Kidney capillary endothelial cell (primary cell): ENCODE data around the gene CCDC196.

Experiments
- DNase-seq: peaks from one replicate; pipeline ENCODE4 v3.0.0-alpha.2; 2018; ENCODE audit warnings: low spot score

The CCDC196 gene, protein sequence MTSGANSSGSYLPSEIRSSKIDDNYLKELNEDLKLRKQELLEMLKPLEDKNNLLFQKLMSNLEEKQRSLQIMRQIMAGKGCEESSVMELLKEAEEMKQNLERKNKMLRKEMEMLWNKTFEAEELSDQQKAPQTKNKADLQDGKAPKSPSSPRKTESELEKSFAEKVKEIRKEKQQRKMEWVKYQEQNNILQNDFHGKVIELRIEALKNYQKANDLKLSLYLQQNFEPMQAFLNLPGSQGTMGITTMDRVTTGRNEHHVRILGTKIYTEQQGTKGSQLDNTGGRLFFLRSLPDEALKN

GRCh38 chr14:66485910-66486421 lies at the start of gene CCDC196:
TSS of gene CCDC196 (plus strand) at chr14:66486371. CDS start at chr14:66486503, 132 bp downstream.
- DNase-seq, result no peak

GRCh38 chr14:66440801-66441200 lies 45.4 kb upstream of the CCDC196 start:
- DNase-seq, result no peak

- DNase-seq, result no peak
Observed at GRCh38 chr14:66442953-66443571, 43.1 kb upstream of the CCDC196 start.

GRCh38 chr14:66443785-66444184 lies 42.4 kb upstream of the CCDC196 start:
- no peak for DNase-seq

GRCh38 chr14:66444271-66444927 lies 41.8 kb upstream of the CCDC196 start:
- no peak for DNase-seq

DNA sequence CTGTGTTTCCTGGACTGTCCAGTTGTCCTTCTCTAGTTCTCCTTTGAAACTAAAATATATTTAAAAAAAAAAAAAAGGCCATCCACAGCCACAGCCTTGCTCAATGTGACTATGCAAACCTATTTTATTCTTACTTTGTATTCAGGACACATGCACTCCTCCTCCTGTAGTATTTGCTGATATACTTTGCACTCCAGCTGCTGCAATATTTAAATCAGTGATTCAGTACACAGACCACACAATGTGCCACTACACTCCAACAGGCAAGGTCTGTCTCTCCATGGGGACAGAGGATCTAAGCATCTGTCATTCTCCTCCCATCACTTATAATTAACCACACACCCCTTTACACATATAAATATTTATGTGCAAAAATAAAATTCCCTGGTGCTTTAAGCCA lies 40.2 kb upstream of the CCDC196 start:
- DNase-seq, result no peak

DNA sequence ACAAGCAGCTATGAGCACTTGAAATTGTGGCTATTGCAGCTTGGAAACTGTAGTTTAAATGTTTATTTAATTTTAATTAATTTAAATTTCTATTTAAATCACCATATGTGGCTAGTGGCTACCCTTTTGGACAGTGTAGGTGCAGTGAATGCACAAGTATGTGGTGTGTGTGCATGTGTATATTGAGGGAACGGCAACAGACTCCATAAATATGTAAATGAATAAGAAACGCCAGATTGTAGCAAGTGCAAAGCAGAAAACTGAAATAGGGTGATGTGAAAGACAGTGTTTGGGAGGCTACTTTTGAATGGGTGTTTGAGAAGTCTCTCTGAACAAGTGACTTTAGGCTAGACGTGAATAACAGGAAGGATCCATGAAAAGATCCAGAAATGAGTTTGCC lies 32.7 kb upstream of the CCDC196 start:
- DNase-seq, result no peak

- DNase-seq, result no peak
Observed at GRCh38 chr14:66459603-66460002, 26.6 kb upstream of the CCDC196 start.

DNA sequence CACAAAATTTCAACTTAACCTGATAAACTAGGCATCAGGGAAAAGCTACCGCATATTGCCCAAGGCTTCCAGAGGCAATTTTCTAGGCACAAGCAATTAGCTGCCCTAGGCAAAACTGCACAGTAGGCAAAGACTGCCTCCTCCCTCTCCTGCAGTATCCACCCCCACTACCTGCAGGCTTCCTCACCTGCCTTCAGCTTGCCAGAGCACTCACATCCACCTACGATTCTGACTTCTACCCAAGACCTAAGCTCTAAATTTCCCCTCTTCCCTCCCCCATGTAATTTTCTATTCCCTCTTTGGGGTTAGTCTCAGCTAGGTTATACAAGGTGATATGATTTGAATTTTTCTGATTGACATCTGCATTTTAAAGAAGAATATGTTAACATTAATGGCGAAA lies 21.9 kb upstream of the CCDC196 start:
- DNase-seq, result no peak

DNA sequence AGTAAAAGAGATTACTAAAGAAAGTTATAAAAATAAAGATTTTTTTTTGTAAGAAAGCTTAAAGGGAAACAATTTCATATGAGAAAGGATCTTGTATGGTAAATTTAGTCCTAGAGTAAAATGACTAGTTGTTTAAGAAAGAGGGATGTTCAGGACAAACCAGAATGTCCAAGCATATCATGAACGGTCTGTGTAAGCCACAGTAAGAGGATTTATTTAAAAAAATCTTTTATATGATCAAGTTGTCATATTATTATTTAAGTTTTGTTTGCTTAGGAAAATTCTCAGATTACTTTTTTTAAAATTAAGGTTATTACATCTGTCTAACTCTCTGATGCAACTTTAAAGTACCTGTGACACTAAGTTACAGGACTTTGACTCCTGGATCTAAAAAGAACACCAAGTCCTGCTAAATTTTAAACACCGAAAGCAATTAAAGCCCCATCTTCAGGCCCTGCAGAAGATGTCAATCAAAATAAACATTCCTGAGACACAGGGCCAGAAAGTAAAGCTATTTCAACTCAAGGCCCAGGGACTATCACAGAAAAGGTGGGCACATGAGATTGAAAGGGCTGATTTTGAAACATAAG lies 17.3 kb upstream of the CCDC196 start:
- DNase-seq, result no peak

- DNase-seq, result no peak
Observed at GRCh38 chr14:66471584-66471983, 14.6 kb upstream of the CCDC196 start.

DNA sequence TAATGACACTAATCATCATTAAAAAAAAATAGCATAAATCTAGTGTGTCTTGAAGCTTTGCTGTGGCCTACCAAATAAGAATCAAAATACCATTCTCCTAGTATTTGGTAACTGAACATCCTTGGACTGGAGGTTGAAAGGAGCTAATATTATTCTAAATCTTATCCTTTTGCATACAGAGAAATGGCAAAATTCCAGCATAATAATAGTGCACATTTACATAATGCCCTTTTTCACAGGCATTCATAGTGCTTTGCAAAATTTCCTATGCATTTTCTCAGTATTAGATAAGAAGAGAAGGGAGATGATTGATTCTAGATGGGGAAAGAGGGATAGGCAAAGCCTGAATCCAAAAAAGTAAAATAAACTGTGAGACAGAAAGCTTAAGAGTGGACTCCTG lies 13.9 kb upstream of the CCDC196 start:
- DNase-seq, result no peak

- DNase-seq, result no peak
Observed at GRCh38 chr14:66473223-66473622, 12.9 kb upstream of the CCDC196 start.

GRCh38 chr14:66476964-66477363 lies 9.2 kb upstream of the CCDC196 start:
- DNase-seq, result peak; percentile 2

DNA sequence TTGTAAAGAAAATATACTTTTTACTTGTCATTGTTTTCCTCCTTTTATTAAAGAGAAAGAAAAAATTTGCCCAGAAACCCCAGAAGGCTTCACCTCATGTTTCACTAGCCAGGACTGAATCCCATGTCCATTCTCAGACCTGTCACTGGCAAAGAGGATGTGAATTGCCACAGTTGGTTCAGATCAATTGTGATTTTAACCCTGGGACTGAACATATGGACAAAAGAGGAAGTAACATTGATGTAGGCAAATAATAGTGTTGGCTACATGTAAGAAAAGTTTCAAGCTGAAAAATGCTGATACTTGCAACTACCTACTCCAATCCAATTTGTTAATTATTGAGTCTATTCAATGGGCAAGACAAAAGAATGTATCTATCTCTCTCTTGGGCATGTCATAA lies 8.6 kb upstream of the CCDC196 start:
- DNase-seq, result no peak

GRCh38 chr14:66482873-66483272 lies 3.3 kb upstream of the CCDC196 start:
- DNase-seq, result no peak

GRCh38 chr14:66483322-66483721 lies 2.8 kb upstream of the CCDC196 start:
- no peak for DNase-seq

DNA sequence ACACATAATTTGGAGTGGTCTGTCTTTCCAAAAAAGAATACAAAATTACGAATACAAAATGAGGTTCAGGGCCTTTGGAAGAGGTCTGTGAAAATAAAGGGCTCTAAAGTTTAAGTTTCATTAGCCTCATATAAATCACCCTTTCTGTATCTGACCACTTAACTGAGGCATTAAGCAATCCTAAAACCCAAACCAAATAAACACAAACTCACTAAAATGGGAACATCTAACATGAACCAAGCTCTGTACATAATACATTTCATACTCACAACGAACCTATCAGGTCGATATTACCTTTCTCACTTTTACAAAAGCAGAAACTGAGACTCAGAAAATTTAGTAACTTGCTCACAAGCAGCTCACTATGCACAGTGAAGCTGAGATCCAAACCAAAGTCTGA lies 1.1 kb upstream of the CCDC196 start:
- DNase-seq, result no peak

GRCh38 chr14:66487164-66487563 lies 993 bp downstream of the CCDC196 start:
- no peak for DNase-seq

- DNase-seq, result no peak
Observed at GRCh38 chr14:66490143-66491111, 4.3 kb downstream of the CCDC196 start.

DNA sequence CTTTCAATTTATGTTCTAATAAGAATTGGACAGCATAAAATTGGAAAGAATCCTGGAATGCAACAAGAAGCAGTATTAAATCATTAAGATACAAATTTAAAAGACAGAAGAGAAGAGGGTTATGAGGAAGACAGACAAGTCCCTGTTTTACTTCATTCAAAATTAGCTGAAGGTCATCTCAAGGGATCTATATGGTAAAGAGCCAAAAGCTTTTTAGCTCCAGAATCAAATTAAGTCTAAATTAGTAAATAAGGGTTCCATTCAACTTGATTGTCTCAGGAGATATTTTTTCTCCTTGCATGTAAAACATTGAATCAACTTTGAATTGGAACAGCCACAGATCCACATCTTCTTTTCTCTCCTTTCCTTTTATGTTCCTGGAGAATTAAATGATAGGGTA lies 7.6 kb downstream of the CCDC196 start:
- no peak for DNase-seq
